Activated CD4-positive, alpha-beta T cell treated with anti-CD3 and anti-CD28 coated beads, Interleukin-2, amount 50 U/mL, for 1 hour (primary cell): ENCODE measurements around the gene C1orf146.
"Not testable (repeated sequence)": the region's sequence is repeated elsewhere in the genome, so short reads cannot be mapped to it uniquely, and the experiment has no call there.

Experiments
- DNase-seq: peaks from one replicate; pipeline ENCODE4 v3.0.0-alpha.2; 2020

C1orf146 gene

GRCh38 chr1:92217721-92218120, at the start of gene C1orf146:
TSS of gene C1orf146 (plus strand) at chr1:92217915. CDS start at chr1:92231421, 13,506 bp downstream.
- no peak for DNase-seq

GRCh38 chr1:92168657-92169056, 49.1 kb upstream of the C1orf146 start:
- no peak for DNase-seq

GRCh38 chr1:92169214-92170005, 48.3 kb upstream of the C1orf146 start:
- DNase-seq: no peak

GRCh38 chr1:92184632-92185031, 33.1 kb upstream of the C1orf146 start:
- no peak for DNase-seq

GRCh38 chr1:92186081-92186480, 31.6 kb upstream of the C1orf146 start:
- DNase-seq: no peak

- DNase-seq: no peak
Observed at GRCh38 chr1:92188436-92189255, 29.1 kb upstream of the C1orf146 start.

- DNase-seq: no peak
Observed at GRCh38 chr1:92191726-92192125, 26.0 kb upstream of the C1orf146 start.

GRCh38 chr1:92192246-92192645, 25.5 kb upstream of the C1orf146 start:
- no peak for DNase-seq

- no peak for DNase-seq
Observed at GRCh38 chr1:92194511-92194910, 23.2 kb upstream of the C1orf146 start.

GRCh38 chr1:92201973-92202372, 15.7 kb upstream of the C1orf146 start:
- no peak for DNase-seq

- no peak for DNase-seq
Observed at GRCh38 chr1:92203105-92203504, 14.6 kb upstream of the C1orf146 start.

- DNase-seq: no peak
Observed at GRCh38 chr1:92210701-92211100, 7.0 kb upstream of the C1orf146 start.

- DNase-seq: no peak
Observed at GRCh38 chr1:92211166-92211565, 6.5 kb upstream of the C1orf146 start.

- DNase-seq: no peak
Observed at GRCh38 chr1:92218559-92218958, 844 bp downstream of the C1orf146 start.

- DNase-seq: no peak
Observed at GRCh38 chr1:92219028-92219427, 1.3 kb downstream of the C1orf146 start.

- no peak for DNase-seq
Observed at GRCh38 chr1:92228401-92228800, 10.7 kb downstream of the C1orf146 start.

GRCh38 chr1:92230736-92231135, 13.0 kb downstream of the C1orf146 start:
- no peak for DNase-seq

GRCh38 chr1:92240034-92240433, 22.3 kb downstream of the C1orf146 start:
- no peak for DNase-seq

- DNase-seq: no peak
Observed at GRCh38 chr1:92244376-92244775, 26.7 kb downstream of the C1orf146 start.

- DNase-seq: not testable (repeated sequence)
Observed at GRCh38 chr1:92254714-92255113, 37.0 kb downstream of the C1orf146 start.

GRCh38 chr1:92259350-92259749, 41.6 kb downstream of the C1orf146 start:
- DNase-seq: no peak

GRCh38 chr1:92262516-92262915, 44.8 kb downstream of the C1orf146 start:
- no peak for DNase-seq

GRCh38 chr1:92273039-92273438, 55.3 kb downstream of the C1orf146 start:
- DNase-seq: no peak

GRCh38 chr1:92274939-92275338, 57.2 kb downstream of the C1orf146 start:
- no peak for DNase-seq
